ENCODE data around the gene SYF2.

Gene SYF2

DNA sequence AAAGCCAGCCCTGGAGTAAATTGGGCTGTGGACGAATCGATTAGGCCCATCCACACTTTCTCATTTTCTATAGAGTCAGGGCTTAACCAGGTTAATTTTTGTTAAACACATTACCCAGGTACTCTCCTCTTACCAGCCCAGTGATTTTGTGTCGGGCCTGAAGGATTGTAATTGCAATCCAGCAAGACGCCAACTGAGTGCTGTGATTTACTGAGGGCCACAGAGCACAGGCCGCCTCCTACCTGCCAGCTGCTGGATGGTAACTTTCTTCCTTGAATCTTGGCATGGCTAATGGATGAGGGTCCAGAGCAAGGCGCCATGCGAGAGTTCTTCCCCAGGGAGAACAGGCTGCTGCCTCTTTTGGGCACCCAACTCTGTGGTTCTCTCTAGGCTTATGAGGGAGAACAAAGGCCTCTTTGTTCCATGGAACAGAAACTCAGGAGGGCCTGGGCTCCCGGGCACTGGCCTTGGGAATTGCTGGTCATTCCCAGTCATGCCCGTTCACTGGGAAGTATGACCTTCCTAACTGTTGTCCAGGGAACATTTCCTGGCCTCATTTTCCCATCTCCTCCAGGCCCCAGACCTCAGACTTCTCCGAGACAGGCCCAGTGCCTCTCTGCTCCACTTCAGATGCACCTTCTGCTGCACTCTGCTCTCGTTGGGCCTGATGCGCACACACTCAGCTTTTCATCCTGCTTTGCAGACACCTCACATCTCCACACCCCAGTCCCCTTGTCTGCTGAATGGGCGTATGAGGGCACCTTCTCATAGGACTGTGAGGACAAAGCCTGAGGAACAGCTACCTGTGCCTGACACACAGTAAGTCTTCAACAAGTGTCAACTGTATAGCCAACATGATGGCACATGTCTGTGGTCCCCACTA, 57.3 kb downstream of the SYF2 start:
- TF ChIP-seq RARB (CRISPR knock-in tag; IDR thresholded peaks at IDR 0.05), result no peak
- TF ChIP-seq BACH2 (CRISPR knock-in tag; IDR thresholded peaks at IDR 0.05; ENCODE audit: borderline replicate concordance), result no peak
- TF ChIP-seq ZNF565 (CRISPR knock-in tag; conservative IDR thresholded peaks at IDR 0.05; ENCODE audit: low read depth), result no peak
- TF ChIP-seq, protein P1, sequence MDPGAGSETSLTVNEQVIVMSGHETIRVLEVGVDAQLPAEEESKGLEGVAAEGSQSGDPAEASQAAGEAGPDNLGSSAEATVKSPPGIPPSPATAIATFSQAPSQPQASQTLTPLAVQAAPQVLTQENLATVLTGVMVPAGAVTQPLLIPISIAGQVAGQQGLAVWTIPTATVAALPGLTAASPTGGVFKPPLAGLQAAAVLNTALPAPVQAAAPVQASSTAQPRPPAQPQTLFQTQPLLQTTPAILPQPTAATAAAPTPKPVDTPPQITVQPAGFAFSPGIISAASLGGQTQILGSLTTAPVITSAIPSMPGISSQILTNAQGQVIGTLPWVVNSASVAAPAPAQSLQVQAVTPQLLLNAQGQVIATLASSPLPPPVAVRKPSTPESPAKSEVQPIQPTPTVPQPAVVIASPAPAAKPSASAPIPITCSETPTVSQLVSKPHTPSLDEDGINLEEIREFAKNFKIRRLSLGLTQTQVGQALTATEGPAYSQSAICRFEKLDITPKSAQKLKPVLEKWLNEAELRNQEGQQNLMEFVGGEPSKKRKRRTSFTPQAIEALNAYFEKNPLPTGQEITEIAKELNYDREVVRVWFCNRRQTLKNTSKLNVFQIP (CRISPR knock-in tag; IDR thresholded peaks at IDR 0.05; ENCODE audit: borderline replicate concordance, low read depth), result no peak
- ATAC-seq, result no peak

DNA sequence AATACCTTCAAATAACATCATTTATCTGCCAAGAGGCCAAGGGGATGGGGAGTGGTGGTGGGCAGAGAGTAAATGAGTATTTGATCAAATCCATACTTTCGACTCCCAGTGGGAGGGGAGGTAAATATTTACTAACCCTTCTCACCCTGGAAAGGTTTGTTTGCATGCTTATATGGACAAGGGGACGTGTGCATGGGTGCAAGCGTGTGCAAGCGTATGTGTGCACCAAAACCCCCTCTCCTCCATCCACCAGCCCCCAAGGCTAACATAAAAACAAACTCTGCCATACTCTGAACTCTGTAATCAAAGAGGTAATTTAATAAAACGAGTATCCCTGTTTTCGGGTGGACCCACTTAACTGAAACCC, 58.0 kb downstream of the SYF2 start:
- TF ChIP-seq GLIS3 (CRISPR knock-in tag; IDR thresholded peaks at IDR 0.05), result no peak
- TF ChIP-seq, protein P2, sequence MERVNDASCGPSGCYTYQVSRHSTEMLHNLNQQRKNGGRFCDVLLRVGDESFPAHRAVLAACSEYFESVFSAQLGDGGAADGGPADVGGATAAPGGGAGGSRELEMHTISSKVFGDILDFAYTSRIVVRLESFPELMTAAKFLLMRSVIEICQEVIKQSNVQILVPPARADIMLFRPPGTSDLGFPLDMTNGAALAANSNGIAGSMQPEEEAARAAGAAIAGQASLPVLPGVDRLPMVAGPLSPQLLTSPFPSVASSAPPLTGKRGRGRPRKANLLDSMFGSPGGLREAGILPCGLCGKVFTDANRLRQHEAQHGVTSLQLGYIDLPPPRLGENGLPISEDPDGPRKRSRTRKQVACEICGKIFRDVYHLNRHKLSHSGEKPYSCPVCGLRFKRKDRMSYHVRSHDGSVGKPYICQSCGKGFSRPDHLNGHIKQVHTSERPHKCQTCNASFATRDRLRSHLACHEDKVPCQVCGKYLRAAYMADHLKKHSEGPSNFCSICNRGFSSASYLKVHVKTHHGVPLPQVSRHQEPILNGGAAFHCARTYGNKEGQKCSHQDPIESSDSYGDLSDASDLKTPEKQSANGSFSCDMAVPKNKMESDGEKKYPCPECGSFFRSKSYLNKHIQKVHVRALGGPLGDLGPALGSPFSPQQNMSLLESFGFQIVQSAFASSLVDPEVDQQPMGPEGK (CRISPR knock-in tag; IDR thresholded peaks at IDR 0.05; ENCODE audit: borderline replicate concordance), result no peak
- TF ChIP-seq CSDC2 (CRISPR knock-in tag; IDR thresholded peaks at IDR 0.05), result no peak
- no peak for TF ChIP-seq ZNF565 (CRISPR knock-in tag; conservative IDR thresholded peaks at IDR 0.05; ENCODE audit: low read depth)
- no peak for TF ChIP-seq ZFP30 (CRISPR knock-in tag; IDR thresholded peaks at IDR 0.05)
- no peak for ATAC-seq

DNA sequence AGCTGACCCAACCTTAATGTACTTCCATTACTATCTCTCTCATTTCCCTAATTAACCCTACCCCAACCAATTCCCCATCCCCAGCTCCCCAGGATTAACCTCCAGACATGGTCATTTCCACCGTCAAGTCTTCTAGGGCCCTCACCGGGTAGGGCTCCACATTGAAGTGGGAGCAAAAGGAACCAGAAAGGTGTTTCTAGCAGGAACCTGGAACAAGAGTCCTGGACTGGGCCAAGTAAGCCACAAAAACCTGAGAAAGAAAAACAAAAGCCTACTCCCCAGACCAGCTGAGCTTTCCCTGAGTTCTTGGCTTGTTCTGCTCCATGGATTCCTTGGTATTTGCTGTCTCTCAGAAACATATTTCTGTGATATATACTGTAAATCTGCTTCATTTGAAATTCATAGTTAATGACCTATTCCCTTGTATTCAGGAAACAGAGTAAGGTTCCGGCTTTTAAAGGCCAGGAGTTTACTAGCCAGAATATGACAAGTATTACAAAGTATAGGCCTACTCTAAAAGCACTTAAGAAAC, 58.4 kb downstream of the SYF2 start:
- TF ChIP-seq, protein P3, sequence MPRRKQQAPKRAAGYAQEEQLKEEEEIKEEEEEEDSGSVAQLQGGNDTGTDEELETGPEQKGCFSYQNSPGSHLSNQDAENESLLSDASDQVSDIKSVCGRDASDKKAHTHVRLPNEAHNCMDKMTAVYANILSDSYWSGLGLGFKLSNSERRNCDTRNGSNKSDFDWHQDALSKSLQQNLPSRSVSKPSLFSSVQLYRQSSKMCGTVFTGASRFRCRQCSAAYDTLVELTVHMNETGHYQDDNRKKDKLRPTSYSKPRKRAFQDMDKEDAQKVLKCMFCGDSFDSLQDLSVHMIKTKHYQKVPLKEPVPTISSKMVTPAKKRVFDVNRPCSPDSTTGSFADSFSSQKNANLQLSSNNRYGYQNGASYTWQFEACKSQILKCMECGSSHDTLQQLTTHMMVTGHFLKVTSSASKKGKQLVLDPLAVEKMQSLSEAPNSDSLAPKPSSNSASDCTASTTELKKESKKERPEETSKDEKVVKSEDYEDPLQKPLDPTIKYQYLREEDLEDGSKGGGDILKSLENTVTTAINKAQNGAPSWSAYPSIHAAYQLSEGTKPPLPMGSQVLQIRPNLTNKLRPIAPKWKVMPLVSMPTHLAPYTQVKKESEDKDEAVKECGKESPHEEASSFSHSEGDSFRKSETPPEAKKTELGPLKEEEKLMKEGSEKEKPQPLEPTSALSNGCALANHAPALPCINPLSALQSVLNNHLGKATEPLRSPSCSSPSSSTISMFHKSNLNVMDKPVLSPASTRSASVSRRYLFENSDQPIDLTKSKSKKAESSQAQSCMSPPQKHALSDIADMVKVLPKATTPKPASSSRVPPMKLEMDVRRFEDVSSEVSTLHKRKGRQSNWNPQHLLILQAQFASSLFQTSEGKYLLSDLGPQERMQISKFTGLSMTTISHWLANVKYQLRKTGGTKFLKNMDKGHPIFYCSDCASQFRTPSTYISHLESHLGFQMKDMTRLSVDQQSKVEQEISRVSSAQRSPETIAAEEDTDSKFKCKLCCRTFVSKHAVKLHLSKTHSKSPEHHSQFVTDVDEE (CRISPR knock-in tag; IDR thresholded peaks at IDR 0.05), result no peak
- TF ChIP-seq ZNF565 (CRISPR knock-in tag; conservative IDR thresholded peaks at IDR 0.05; ENCODE audit: low read depth) (no peak), OSR1 (CRISPR knock-in tag; IDR thresholded peaks at IDR 0.05) (no peak), ZFP30 (CRISPR knock-in tag; IDR thresholded peaks at IDR 0.05) (no peak), SNAI2 (CRISPR knock-in tag; IDR thresholded peaks at IDR 0.05) (no peak), GLIS3 (CRISPR knock-in tag; IDR thresholded peaks at IDR 0.05) (no peak), ZNF70 (CRISPR knock-in tag; IDR thresholded peaks at IDR 0.05) (no peak), ZC3H10 (CRISPR knock-in tag; IDR thresholded peaks at IDR 0.05) (no peak), RARB (CRISPR knock-in tag; IDR thresholded peaks at IDR 0.05) (no peak), ISL1 (CRISPR knock-in tag; IDR thresholded peaks at IDR 0.05) (no peak), CSDC2 (CRISPR knock-in tag; IDR thresholded peaks at IDR 0.05) (no peak), ARNTL (CRISPR knock-in tag; IDR thresholded peaks at IDR 0.05; ENCODE audit: borderline replicate concordance, low read depth) (no peak)
- TF ChIP-seq, protein P1 (CRISPR knock-in tag; IDR thresholded peaks at IDR 0.05; ENCODE audit: borderline replicate concordance, low read depth), result no peak
- TF ChIP-seq, protein P4, sequence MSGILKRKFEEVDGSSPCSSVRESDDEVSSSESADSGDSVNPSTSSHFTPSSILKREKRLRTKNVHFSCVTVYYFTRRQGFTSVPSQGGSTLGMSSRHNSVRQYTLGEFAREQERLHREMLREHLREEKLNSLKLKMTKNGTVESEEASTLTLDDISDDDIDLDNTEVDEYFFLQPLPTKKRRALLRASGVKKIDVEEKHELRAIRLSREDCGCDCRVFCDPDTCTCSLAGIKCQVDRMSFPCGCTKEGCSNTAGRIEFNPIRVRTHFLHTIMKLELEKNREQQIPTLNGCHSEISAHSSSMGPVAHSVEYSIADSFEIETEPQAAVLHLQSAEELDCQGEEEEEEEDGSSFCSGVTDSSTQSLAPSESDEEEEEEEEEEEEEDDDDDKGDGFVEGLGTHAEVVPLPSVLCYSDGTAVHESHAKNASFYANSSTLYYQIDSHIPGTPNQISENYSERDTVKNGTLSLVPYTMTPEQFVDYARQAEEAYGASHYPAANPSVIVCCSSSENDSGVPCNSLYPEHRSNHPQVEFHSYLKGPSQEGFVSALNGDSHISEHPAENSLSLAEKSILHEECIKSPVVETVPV (CRISPR knock-in tag; IDR thresholded peaks at IDR 0.05), result no peak
- TF ChIP-seq, protein P5, sequence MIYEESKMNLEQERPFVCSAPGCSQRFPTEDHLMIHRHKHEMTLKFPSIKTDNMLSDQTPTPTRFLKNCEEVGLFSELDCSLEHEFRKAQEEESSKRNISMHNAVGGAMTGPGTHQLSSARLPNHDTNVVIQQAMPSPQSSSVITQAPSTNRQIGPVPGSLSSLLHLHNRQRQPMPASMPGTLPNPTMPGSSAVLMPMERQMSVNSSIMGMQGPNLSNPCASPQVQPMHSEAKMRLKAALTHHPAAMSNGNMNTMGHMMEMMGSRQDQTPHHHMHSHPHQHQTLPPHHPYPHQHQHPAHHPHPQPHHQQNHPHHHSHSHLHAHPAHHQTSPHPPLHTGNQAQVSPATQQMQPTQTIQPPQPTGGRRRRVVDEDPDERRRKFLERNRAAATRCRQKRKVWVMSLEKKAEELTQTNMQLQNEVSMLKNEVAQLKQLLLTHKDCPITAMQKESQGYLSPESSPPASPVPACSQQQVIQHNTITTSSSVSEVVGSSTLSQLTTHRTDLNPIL (CRISPR knock-in tag; IDR thresholded peaks at IDR 0.05; ENCODE audit: low read depth), result no peak
- TF ChIP-seq, protein P2 (CRISPR knock-in tag; IDR thresholded peaks at IDR 0.05; ENCODE audit: borderline replicate concordance), result no peak
- ATAC-seq, result no peak
